GM18505 (cell line): ENCODE data around the gene CBFA2T2.

Experiments
- ATAC-seq: cut with Tn5 transposase; IDR thresholded peaks from one replicate; pipeline ENCODE4 v1.9.1; 2021; ENCODE audit not compliant: unreplicated experiment
- POLR2A ChIP-seq: IDR thresholded peaks from 4 replicates; pipeline ENCODE4 v1.6.1; 2011; ENCODE audit warnings: borderline replicate concordance; ENCODE audit not compliant: insufficient read depth, insufficient read length; ENCODE audit errors: extremely low read depth

Gene CBFA2T2

DNA sequence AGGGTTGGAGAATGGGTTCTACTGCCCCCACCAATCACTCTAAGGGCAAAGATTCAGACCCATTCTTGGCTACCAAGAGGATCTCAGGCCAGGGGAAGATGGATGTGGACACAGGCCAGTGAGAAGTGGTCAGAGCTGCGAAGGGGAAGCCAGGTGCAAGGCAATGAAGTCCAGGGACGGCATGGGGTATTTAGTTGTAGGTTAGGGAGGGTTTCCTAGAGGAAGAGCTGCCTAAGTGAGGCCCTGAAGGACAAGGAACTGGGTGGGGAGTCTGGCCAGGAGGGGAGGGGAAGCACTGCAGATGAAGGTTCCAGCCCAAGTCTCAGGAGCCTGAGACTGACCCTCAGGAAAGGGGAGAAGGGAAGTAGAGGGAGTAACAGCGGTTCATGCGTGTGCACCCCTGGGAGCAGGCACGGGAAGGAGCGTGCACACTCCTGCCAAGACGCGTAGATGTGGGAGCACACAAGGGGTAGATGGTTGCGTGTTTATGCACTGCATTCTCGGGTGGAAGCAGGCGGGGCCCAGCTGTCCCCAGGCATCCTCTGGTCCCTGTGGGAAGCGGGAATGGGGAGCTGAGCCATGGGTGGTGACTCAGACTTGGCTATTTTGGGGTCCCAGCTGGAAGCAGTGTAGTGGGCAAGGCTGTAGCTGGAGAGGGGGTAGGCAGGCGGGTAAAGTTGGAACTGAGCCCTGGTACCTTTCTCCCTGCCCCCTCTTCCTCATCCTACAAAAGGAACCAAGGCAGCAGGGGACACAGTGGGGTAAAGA, 180.2 kb downstream of the CBFA2T2 start:
- ATAC-seq = no peak
- no peak for TF ChIP-seq POLR2A

DNA sequence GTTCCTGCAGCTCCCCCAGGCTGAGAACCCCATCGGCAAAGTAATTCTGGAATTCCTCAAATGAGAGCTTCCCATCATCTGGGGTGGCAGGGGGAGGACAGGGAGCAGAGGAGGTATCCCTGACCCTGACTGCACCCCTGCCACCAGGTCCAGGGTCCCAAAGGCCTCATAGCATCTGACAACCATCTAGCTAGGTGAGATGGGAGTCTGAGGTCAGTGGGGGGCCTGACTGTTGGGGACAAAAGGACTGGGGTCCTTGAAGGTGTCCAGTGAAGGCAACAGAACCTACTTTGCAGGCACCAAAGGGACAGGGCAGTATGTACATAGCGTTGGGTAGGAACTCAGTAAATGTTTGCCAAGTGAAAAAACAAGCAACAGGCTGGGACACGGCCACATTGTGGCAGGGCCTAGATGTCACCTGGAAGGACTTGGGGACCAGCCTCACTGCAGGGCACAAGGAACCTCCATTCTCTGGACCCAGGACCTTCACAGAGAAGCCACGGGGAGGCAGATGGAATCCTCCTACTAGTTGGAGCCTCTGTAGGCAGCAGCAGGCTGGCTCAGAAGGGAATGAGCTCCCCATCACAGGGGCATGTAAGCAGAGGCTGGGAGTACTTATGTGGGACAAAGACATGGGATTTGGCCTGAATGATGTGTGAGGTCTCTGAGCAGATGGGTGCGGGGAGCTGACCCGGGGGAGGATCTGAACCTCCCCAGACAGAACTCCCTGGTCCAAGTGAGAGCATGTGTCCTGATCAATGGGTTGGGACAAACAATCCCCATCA, 181.0 kb downstream of the CBFA2T2 start:
- TF ChIP-seq POLR2A = no peak
- no peak for ATAC-seq

DNA sequence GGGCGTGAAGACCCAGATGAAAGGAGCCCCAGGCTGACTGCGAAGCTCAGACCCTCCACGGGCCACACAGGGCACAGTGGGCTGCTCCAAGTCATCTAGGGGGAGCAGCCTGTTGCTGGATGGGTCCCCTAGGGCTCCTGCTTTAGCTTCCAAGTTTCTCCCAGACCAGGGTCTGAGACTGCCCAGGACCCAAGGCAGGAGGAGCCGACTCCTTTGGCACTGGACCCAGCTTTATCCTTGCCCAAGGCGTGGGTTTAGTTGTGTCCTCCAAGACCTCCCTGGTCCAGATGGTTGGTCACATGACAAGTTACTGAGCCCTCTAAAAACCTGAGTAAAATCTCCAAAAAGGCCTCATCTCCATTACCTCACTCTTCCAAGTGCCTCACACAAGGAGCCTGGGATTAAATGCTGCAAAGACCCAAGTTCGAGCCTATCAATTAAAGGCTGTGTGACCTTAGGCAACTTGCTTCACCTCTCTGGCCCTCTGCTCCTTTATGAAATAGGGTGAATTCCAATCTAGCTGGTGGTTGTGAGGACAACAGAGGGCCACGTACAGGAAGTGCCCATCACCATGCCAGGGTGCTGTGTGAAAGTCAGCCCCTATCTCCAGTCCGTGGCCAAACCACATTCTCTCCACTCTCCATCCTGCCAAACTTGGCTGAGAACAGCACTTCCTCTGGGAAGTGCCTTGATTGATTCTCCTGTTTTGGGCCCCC, 181.8 kb downstream of the CBFA2T2 start:
- TF ChIP-seq POLR2A = no peak
- ATAC-seq = no peak

DNA sequence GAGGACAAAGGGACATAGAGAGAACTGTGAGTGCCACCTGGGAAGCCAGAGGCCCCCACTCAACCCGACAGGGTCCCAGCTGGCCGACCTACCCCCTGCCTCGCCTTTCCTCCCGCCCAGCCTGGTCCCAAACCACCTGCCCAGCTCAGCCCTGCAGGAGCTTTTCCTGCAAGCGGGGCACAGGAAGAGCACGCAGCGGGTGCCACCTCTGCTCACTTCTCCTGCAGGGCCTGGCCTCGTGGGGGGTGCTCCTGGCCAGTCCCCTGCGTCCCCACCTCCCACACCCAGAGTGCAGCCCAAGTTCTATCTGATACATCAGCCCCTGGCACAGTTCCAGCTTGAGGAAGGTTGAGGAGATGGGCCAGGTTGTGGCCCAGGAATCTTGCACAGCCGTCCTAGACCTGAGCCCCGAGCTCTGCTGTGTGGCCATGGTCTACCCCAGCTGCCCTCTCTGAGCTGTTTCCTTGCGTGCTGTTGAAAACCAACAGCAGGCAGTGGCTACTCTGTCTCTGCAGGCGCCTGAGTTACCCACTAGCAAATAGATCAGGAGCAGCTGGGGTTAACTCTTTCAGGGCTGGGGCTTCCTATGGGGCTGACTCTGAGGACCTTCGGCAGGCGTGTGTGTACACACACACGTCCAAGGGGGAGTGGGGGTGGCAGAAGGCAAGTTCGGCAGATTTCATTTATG, 182.7 kb downstream of the CBFA2T2 start:
- no peak for TF ChIP-seq POLR2A
- ATAC-seq = no peak

DNA sequence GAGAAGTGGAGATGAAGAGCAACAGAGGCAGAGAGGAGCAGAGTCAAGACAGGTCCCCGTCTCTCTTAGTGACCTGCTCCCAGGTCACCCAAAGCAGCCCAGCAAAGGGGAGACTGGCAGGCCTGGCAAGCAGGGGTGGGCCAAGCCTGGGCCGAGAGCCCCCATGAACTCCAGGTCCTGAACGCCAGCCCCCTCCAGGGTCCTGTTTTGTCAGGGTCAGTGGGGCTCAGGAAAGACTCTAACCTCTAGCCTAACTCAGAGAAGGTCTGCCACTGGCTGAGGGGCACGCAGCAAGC, 183.2 kb downstream of the CBFA2T2 start:
- TF ChIP-seq POLR2A = no peak
- no peak for ATAC-seq

DNA sequence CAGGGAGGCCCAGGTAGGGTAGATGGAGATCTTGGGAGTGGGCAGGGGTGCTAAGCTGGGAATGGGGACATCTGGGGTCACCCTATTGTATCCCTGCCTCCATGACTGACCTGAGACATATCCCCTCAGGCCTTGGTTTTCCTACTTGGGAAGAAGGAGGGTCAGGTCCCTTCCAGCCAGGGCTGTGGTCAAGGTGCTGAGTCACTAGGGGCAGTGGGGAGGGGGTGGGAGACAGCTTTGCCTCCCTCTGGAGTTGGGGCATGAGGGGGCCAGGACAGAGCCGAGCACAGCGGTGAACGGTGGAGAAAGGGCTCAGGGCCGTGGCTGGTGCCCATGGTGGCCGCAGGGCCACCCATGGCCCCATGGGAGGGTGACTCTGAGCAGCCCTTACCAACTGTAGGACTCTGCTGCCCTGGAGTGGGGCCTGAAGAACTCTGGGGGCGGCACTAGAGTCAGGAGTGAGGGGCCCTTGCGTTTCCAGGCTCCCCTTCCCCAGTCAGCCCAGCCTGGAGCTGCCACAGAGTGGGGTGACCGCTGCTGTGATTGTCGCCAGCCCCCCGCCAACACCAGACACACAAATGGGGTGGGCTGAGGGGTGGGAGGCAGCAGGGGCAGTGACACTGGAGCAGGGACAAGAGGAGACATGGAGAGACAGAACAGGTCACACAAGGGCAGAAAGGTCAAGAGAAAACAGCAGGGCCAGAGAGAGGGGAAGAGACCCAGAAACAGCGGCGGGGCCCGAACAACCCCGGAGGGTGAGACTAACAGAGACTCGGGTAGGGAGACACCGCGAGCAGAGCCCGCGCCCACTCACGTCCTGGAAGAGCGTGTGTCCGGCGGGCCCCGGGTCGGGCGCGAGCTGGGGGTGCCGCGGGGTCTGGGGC, 183.8 kb downstream of the CBFA2T2 start:
- ATAC-seq = no peak
- no peak for TF ChIP-seq POLR2A

DNA sequence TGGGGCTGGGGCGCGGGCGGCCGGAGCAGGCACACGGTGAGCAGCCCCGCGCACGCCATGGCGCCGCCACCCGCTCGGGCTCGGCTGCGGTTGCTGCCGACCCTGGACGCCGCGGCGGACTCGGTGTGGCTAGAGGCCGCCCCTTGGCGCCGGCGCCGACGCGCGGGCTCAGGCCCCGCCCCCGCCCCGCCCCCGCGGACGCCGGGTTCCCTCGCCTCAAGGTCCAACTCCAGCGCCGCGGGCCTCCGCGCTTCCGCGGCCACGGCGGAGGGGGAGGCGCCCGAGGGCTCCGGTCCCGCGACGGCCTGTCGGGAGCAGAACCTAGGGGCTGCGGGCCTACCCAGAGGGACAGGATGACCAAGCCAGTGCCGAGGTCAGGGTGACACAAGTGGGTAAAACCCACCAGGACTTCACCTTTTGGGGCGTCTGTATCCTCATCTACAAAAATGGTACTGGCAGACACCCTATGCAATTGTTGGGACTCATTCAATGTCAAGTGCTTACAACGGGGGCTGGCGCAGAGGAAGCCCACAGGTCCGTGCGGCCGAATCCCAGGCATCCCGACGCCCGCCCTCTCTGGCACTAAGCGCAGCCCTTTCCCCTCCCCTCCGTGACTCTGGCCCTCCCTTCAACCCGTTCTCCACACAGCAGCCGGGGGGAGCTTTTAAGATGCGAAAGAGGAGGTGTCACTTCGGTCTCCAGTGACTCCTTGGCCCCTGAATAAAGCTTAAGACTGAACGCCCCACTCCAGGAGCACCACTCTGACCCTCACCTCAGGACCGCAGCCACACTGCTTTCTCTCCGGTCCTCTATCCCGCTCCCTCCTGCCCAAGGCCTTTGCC, 184.6 kb downstream of the CBFA2T2 start, which contains the start of gene NECAB3:
TSS of gene NECAB3 (minus strand) at position 135 of the 842 bp plus-strand sequence. CDS start at position 59, 76 bp downstream.
- ATAC-seq = peak; percentile 65
- peak; percentile 60 for TF ChIP-seq POLR2A

DNA sequence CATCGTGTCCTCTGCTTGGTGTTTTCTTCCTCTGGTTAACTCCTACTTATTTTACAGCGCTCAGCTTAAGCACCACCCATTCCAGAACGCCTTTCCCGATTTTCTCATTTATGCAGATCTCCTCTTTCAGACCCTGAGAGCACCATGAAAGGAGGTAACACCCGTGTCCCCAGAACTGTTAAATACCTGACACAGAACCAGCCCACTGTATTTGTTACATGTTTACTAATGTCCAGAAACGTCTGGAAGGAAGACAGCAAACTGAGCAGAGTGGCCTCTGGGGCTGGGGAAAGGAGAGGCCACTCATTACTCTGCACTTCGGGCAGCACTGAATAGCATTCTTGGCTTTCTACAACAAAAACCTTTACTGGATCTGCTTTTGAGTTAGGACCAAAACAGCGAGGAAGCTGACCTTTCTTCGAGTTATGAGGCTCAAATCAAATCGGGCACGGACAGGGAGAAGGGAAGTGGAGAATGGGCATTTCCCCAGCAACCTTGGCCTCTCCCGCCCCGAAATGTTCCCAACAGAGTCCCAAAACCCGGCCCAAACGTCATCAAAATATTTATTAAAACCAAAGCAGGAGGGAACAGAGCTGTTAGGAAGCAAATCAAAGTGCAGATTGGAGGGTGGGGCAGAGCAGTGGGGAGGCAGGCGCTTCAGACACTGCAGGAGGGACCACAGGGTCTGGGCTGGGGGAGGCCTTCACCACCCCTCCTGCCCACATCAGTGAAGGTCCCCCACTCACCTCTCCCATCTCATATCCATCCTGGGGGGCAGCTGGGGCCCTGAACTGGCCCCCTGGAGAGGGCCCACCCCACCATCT, 185.5 kb downstream of the CBFA2T2 start:
- TF ChIP-seq POLR2A = no peak
- no peak for ATAC-seq

DNA sequence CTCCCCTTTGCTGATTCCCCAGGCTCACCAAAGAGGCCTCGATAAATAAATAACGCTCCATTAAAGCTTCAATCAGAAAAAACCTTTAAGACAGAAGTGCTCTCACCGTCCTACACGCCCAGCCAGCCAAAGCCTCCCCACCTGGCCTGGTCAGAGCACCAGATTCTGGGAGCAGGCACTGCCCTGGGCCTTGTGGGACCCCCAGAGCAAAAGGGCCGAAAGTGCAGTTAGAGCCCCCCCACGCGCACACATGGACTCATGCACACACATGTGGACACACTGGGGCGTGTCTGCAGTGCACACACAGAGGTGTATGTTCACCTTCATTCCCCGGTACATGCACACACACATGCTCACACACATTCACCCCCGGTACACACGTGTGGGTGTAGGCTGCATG, 186.2 kb downstream of the CBFA2T2 start:
- no peak for ATAC-seq
- no peak for TF ChIP-seq POLR2A

DNA sequence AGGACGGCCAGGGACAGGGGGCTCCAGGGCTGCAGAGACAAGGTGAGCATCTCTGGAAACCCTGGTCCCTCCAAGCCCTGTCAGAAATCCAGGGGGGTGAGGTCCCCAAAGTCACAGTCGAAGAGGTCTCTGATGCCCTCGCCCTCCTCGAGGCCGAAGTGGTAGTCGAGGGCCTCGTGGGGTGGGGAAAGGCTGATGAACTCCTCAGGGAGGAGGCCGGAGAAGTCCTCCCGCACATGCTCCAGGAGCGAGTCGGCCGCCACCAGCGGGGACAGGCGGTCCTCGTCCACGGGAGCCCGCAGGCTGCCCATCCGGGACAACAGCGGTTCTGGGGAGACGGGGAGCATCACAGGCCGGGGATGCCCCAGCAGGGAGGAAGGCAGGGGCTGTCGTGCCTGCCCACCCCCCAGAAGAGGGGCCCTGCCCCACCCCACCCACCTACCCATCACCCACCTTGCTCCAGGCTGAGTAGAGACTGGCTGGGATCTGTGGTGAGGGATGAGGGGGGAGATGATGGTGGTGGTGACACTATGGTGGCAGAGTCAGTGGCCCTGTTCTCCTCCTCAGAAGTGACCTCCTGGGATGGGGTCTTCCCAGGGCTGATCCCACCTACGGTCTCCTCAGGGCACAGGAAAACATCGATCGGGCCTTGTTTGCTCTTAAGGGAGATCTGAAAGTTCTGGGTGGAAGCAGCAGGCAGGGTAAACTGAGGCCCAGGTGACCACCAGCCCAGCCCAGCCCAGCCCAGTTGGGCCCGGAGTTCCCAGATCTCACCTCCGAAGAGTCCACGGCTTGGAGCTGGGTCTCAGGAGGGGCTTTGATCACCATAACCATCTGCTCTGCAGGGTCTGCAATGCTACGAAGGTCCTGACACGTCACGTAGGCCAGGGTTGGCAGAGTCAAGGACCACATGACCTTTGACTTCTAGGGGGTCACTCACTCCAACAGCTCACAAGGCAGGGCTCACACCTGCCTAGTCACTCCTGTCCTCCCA, 187.1 kb downstream of the CBFA2T2 start:
- no peak for ATAC-seq
- no peak for TF ChIP-seq POLR2A
